Vagina (tissue), 2 donors: ENCODE results near the gene KCNH4.

ENCODE experiments used
- CTCF ChIP-seq, 3 experiments: fragments of 450-650 bp in 2 of 3; fragments of 200-600 bp in 1 of 3; sonication (generic) in 1 of 3; IDR thresholded peaks; one replicate each; pipeline ENCODE4 v1.5.1; 2017 to 2019; ENCODE audit warnings: antibody characterized with exemption in 3 of 3, mild to moderate bottlenecking in 2 of 3, moderate library complexity in 2 of 3
- POLR2AphosphoS5 ChIP-seq, 2 donors: sonication (generic); formaldehyde crosslinking; IDR thresholded peaks; one replicate each; pipeline ENCODE4 v1.9.0; 2017; ENCODE audit warnings: antibody characterized with exemption in 2 of 2, mild to moderate bottlenecking in 2 of 2, low read depth in 1 of 2; ENCODE audit not compliant: insufficient read depth in 1 of 2

- TF ChIP-seq POLR2AphosphoS5 (IDR thresholded peaks at IDR 0.05; ENCODE audit: insufficient read depth in 1 of 2, low read depth in 1 of 2), result no peak
- TF ChIP-seq CTCF (IDR thresholded peaks at IDR 0.05), result no peak
Observed at GRCh38 chr17:42127414-42127813, 53.5 kb downstream of the KCNH4 start.
